ENCODE measurements around the gene SMIM24.
A peak's percentile ranks its signal among the peaks of the same experiment; 100 is the strongest.
"Not testable (repeated sequence)": the region's sequence is repeated elsewhere in the genome, so short reads cannot be mapped to it uniquely, and the experiment has no call there.

Gene SMIM24

GRCh38 chr19:3514930-3515329 lies 34.6 kb upstream of the SMIM24 start:
- DNase-seq (ENCODE audit: low read depth in 2 of 2) = no peak

GRCh38 chr19:3513229-3514140 lies 33.2 kb upstream of the SMIM24 start:
- DNase-seq (ENCODE audit: low read depth in 2 of 2) = no peak

DNA sequence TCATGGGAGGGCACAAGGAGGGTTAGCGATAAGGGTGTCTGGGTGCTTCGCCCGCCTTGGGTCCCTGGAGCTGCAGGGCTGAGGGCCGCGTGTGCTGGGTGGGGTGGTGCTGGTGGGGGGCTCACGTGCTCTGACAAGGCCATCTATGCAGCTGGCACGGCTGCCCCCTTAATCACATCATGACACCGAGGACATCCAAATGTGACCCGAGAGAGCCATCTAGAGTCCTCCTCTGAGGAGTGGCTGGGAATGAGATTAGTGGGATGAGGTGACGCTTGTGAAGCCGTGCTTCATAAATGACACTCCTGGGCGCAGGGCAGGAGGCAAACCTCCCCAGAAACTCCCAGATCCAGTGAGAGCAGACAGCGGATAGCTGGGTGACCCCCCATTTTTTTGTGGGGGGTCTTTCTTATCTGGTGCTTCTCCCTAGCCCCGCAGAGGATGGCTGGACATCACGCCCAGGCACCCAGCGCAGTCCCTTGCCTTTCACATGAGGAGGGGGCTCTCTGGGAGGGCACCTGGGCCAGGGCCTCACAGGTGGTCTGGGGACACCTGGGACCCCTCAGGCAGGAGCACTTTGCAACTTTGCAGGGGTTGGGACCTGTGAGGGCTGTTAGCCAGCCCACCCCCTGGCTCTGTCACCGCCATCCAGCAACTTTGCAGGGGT lies 32.4 kb upstream of the SMIM24 start:
- DNase-seq (ENCODE audit: low read depth in 2 of 2) = no peak

- DNase-seq (ENCODE audit: low read depth in 2 of 2) = no peak
Measured at GRCh38 chr19:3511506-3512251, 31.4 kb upstream of the SMIM24 start.

GRCh38 chr19:3510727-3511126 lies 30.4 kb upstream of the SMIM24 start:
- DNase-seq (ENCODE audit: low read depth in 2 of 2) = no peak

GRCh38 chr19:3509566-3509989 lies 29.3 kb upstream of the SMIM24 start:
- no peak for DNase-seq (ENCODE audit: low read depth in 2 of 2)

DNA sequence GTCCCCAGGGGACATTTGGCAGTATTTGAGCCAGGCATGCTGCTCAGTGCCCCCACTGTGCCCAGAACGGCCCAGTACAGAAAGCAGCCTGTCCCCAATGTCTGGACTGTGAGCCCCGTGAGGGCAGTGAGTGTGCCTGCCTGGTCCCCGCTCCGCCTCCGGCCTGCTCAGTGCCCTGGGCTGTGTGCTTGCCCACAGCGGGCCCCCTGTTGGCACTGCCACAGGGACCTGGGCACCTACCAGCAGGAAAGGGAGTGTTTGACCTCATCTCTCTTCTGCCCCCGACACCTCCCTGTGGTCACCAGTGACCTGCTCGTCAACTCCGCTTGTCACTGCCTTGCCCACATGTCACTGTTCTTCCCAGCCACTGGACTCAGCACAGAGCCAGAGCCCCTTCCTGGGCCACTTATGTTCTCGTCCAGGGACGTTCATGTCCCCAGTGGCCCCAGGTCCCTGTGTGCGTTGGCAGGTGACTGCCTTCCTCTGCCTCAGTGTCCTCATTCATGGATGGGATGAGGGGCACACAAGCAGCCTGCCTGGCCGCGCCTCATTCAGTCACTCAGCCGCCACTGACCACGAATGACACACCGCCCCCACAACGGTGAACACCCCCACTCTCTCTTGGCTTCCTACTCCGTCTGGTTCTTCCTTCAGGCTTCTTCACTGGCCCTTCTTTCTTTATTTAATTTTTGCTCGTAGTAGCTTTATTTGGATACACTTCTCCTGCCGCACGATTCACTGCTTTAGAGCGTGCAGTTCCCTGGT lies 28.6 kb upstream of the SMIM24 start:
- no peak for DNase-seq (ENCODE audit: low read depth in 2 of 2)

DNA sequence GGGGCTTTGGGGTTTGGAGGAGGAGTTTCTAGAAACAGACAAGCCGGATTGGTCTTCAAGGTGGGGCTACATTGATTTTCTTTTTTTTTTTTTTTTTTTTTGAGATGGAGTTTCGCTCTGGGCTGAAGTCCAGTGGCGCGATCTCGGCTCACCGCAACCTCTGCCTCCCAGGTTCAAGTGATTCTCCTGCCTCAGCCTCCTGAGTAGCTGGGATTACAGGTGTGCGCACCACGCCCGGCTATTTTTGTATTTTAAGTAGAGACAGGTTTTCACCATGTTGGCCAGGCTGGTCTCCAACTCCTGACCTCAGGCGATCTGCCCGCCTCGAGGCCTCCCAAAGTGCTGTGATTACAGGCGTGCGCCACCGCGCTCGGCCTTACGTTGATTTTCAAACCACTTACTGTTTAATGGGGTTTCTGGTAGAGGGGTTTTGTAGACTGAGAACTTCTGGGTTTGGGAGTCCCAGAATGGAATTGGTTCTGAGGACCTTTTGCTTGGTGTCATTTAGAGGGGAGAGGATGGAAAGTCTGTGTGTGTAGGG lies 27.9 kb upstream of the SMIM24 start:
- not testable (repeated sequence) for DNase-seq (ENCODE audit: low read depth in 2 of 2)

GRCh38 chr19:3507371-3508120 lies 27.2 kb upstream of the SMIM24 start:
- DNase-seq (ENCODE audit: low read depth in 2 of 2) = peak in 1 of 2 donors; percentile 34

DNA sequence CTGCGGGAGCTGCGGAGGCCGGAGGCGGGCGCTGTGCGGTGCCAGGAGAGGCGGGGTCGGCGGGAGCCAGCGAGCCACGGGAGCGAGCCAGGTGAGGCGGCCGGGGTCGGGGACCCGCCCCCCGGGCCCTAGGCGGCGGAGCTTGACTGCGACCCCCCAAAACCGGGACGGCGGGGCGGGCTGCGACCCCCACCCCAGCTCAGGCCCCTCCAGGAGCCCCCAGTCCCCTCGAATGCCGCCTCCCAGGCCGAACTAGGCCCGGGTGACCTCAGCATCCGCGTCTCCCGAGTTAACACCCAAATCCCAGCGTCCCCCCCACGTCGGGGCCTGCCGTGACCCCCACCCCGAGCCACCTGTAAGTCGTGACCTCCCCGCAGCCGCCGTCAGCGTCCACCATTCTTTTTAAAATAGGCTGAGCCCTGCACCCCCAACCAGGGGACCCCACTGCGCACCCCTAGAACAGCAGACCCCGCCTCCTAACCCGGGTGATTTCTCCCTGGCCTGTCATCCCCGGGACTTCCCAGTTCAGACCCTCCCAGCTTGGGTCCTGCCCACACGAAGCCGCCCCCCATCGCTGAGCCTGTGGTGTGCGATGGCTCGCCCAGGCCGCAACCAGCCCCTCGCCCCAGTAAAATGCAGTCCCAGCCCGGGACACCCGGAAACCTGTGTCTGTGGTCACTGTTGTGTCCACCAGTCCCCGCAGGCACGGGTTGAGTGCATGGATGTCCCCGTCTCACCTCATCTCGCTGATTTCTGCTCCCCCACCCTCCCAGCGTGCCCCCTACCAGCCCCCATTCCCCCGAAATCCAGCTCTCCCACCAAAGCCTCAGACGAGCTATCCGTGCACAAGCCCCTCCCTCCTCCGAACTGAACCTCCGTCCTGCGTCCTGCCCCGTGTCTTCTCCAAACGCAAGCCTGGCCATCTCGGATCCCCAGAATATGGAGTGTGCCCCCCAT lies 26.3 kb upstream of the SMIM24 start:
- DNase-seq (ENCODE audit: low read depth in 2 of 2) = peak in 1 of 2 donors; percentile 12

DNA sequence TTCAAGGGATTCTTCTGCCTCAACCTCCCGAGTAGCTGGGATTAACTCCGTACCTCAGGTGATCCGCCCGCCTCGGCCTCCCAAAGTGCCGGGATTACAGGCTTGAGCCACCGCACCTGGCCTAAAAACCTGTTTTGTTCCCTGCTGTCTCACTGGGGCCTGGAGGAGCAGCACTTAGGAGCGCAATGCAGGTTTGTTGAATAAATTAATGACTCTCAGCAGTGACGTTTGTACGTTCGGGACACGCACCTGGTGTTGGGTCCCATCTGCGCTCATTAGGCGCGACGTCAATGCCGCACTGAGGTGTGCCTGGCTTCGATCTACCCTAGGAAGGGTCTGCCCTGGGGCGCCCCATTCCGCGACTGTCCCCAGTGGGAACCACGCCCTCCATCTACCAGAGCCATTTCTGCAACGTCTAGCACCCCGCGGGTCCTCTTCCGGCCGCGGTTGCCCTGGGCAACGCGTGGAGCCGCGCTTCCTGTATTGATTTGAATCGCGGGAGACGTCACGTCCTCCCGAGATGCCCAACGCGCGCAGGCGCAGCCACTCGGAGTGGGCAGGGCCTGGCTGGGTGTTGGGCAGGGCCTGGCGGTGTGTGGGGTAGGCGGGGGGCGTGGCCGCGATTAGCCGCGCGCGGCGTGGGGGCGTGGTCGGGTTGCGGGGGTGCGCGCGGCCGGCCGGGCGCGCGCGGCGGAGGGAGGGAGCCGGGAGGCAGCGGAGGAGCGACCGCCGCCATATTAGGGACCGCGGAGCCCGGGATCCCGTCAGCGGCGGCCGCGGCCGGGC lies 25.5 kb upstream of the SMIM24 start, which contains the start of gene FZR1:
TSS of gene FZR1 (plus strand) at position 714 of the 786 bp plus-strand sequence. CDS start 16,679 bp downstream, outside the sequence.
- peak; percentile 99 to 100 for DNase-seq (ENCODE audit: low read depth in 2 of 2)

GRCh38 chr19:3504735-3505134 lies 24.4 kb upstream of the SMIM24 start:
- DNase-seq (ENCODE audit: low read depth in 2 of 2) = no peak

DNA sequence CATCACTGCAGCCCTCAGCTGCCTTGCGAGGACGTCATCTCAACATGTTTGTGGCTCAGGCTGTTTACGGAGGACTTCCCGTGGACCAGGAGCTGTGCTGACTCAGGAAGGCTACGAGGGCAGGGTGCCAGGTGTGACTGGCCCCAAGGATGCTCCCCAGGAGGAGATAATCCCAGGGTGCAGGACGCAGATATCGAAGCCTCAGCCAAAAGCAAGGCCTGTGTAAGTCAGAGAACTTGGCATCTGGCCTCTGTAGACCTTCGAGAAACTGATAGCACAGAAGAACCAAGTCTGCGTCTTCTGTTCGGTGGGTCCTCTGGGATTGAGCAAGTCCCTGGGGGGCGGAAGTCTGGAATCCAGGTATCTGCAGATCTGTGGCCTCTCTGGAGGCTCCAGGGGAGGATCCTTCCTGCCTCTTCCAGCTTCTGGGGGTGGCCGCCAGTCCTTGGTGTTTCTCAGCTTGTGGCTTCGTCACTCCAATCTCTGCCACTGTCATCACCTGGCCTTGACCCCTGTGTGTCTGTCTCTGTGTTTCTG lies 22.8 kb upstream of the SMIM24 start:
- no peak for DNase-seq (ENCODE audit: low read depth in 2 of 2)

GRCh38 chr19:3501780-3502179 lies 21.5 kb upstream of the SMIM24 start:
- DNase-seq (ENCODE audit: low read depth in 2 of 2) = no peak

DNA sequence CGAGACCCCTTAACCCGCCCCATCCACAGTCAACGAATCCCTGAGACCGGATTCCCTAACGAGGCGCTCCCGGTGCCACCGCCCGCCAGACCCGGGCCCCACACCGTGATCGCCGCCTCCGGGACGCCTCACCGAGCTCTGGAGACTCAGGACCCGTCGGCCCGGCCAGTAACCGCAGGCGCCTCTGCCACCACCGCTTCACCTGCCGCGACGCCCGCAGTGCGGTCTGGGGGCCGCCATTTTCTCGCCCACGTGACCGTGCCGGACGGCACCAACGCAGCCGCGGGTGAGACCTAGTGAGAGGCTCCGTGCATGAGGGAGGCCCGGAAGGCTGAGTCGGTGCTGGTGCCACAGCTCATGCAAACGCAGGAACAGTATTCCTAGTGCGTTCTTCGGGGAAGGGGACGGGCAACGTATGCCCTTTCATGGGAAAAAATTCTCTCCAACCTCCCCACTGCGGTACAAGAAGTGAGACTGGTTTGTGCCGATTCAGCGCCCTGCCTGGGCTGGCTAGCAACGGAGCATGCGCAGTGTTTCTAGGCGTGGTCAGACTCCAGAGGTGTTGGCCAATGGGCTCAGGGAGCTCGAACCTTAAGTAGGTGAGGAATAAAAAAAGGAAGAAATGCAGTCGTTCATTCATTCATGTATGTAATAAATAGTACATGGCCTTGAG lies 20.2 kb upstream of the SMIM24 start, which contains the start of gene DOHH:
TSS of gene DOHH (minus strand) at position 246 of the 673 bp plus-strand sequence. CDS start 3,860 bp downstream, outside the sequence.
- peak; percentile 92 to 93 for DNase-seq (ENCODE audit: low read depth in 2 of 2)

- DNase-seq (ENCODE audit: low read depth in 2 of 2) = no peak
Measured at GRCh38 chr19:3499738-3500428, 19.6 kb upstream of the SMIM24 start.
